ENCODE data around the gene DNAH1. TPM values are rescaled to one million over a fixed set of nuclear protein-coding genes. Genes with fewer than 3 reads are reported as not detected.

DNAH1 gene
- total and polyA plus RNA-seq, 2 of the 13 experiments (the other 11 are each of a cell fraction or from before 2014, with no cell fraction given): 0.64 to 3.5 TPM

DNA sequence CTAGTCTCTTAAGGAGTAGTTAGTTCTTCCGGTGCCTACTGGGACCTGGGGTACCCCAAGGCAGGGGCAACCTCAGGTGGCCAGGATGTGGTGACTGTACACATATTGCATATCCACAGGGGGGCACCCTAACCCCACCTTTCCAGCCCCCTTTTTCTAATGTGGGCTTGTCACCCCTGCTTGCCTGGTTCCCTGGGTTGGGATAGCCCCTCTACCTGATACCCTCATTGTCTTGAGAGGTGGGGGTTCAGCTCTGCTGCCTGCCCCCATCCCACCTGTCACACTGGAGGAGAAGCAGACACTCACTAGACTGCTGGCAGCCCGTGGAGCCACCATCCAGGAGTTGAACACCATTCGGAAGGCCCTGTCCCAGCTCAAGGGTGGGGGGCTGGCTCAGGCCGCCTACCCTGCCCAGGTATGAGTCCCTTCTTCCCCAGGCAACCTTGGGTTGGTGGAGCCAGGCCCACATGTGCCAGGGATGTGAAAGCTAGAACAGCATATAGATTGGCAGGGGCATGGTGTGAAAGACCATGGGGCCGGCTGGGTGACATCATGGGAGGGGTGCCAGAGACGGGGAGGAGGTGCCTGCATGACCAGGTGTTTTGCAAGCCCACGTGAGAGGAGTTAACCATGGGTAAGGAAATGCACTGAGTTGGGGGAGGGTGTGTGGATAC, 24.5 kb upstream of the DNAH1 start (continued):
- TF ChIP-seq, protein P1, sequence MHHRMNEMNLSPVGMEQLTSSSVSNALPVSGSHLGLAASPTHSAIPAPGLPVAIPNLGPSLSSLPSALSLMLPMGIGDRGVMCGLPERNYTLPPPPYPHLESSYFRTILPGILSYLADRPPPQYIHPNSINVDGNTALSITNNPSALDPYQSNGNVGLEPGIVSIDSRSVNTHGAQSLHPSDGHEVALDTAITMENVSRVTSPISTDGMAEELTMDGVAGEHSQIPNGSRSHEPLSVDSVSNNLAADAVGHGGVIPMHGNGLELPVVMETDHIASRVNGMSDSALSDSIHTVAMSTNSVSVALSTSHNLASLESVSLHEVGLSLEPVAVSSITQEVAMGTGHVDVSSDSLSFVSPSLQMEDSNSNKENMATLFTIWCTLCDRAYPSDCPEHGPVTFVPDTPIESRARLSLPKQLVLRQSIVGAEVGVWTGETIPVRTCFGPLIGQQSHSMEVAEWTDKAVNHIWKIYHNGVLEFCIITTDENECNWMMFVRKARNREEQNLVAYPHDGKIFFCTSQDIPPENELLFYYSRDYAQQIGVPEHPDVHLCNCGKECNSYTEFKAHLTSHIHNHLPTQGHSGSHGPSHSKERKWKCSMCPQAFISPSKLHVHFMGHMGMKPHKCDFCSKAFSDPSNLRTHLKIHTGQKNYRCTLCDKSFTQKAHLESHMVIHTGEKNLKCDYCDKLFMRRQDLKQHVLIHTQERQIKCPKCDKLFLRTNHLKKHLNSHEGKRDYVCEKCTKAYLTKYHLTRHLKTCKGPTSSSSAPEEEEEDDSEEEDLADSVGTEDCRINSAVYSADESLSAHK (CRISPR knock-in tag; IDR thresholded peaks at IDR 0.05; ENCODE audit: borderline replicate concordance): 0 out of 2 replicates have a peak, but pooled peaks have one; percentile 13
- TF ChIP-seq KDM6A (CRISPR knock-in tag; IDR thresholded peaks at IDR 0.05; ENCODE audit: low read depth) (no peak), ESRRA (CRISPR knock-in tag; IDR thresholded peaks at IDR 0.05; ENCODE audit: low read depth) (no peak), CBX1 (IDR thresholded peaks at IDR 0.05; ENCODE audit: low read depth) (no peak), ZNF788 (CRISPR knock-in tag; IDR thresholded peaks at IDR 0.05; ENCODE audit: borderline replicate concordance) (no peak), ZNF549 (CRISPR knock-in tag; IDR thresholded peaks at IDR 0.05) (no peak), ZSCAN29 (CRISPR knock-in tag; conservative IDR thresholded peaks at IDR 0.05) (no peak), PHF20 (CRISPR knock-in tag; IDR thresholded peaks at IDR 0.05) (no peak), SYNCRIP (IDR thresholded peaks at IDR 0.05; ENCODE audit: insufficient read depth, low read depth, low read length) (no peak), ZFX (CRISPR knock-in tag; IDR thresholded peaks at IDR 0.05; ENCODE audit: low read depth) (peak; percentile 31; the same call in 1 of the 2 replicates), SMC3 (IDR thresholded peaks at IDR 0.05; ENCODE audit: low read length) (peak; percentile 78), ZNF629 (CRISPR knock-in tag; conservative IDR thresholded peaks at IDR 0.05) (no peak), MIXL1 (CRISPR knock-in tag; IDR thresholded peaks at IDR 0.05) (no peak), ZFP41 (CRISPR knock-in tag; IDR thresholded peaks at IDR 0.05; ENCODE audit: borderline replicate concordance) (0 out of 2 replicates have a peak, but pooled peaks have one; percentile 20), POLR2A (IDR thresholded peaks at IDR 0.05; ENCODE audit: insufficient read depth in 1 of 2, low read depth in 2 of 2, low read length in 2 of 2) (no peak), GABPA (IDR thresholded peaks at IDR 0.05; ENCODE audit: low read depth, low read length) (no peak), GABPA (CRISPR knock-in tag; IDR thresholded peaks at IDR 0.05; ENCODE audit: low read depth) (no peak), ZNF383 (CRISPR knock-in tag; IDR thresholded peaks at IDR 0.05; ENCODE audit: borderline replicate concordance) (no peak)
- TF ChIP-seq, protein P2, sequence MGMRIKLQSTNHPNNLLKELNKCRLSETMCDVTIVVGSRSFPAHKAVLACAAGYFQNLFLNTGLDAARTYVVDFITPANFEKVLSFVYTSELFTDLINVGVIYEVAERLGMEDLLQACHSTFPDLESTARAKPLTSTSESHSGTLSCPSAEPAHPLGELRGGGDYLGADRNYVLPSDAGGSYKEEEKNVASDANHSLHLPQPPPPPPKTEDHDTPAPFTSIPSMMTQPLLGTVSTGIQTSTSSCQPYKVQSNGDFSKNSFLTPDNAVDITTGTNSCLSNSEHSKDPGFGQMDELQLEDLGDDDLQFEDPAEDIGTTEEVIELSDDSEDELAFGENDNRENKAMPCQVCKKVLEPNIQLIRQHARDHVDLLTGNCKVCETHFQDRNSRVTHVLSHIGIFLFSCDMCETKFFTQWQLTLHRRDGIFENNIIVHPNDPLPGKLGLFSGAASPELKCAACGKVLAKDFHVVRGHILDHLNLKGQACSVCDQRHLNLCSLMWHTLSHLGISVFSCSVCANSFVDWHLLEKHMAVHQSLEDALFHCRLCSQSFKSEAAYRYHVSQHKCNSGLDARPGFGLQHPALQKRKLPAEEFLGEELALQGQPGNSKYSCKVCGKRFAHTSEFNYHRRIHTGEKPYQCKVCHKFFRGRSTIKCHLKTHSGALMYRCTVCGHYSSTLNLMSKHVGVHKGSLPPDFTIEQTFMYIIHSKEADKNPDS (CRISPR knock-in tag; IDR thresholded peaks at IDR 0.05): no peak
- TF ChIP-seq, protein P3, sequence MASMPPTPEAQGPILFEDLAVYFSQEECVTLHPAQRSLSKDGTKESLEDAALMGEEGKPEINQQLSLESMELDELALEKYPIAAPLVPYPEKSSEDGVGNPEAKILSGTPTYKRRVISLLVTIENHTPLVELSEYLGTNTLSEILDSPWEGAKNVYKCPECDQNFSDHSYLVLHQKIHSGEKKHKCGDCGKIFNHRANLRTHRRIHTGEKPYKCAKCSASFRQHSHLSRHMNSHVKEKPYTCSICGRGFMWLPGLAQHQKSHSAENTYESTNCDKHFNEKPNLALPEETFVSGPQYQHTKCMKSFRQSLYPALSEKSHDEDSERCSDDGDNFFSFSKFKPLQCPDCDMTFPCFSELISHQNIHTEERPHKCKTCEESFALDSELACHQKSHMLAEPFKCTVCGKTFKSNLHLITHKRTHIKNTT (CRISPR knock-in tag; IDR thresholded peaks at IDR 0.05): no peak
- TF ChIP-seq, protein P4, sequence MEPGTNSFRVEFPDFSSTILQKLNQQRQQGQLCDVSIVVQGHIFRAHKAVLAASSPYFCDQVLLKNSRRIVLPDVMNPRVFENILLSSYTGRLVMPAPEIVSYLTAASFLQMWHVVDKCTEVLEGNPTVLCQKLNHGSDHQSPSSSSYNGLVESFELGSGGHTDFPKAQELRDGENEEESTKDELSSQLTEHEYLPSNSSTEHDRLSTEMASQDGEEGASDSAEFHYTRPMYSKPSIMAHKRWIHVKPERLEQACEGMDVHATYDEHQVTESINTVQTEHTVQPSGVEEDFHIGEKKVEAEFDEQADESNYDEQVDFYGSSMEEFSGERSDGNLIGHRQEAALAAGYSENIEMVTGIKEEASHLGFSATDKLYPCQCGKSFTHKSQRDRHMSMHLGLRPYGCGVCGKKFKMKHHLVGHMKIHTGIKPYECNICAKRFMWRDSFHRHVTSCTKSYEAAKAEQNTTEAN (CRISPR knock-in tag; conservative IDR thresholded peaks at IDR 0.05): no peak
- TF ChIP-seq, protein P5, sequence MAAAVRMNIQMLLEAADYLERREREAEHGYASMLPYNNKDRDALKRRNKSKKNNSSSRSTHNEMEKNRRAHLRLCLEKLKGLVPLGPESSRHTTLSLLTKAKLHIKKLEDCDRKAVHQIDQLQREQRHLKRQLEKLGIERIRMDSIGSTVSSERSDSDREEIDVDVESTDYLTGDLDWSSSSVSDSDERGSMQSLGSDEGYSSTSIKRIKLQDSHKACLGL (CRISPR knock-in tag; IDR thresholded peaks at IDR 0.05): 0 out of 2 replicates have a peak, but pooled peaks have one; percentile 2
- TF ChIP-seq, protein P6, sequence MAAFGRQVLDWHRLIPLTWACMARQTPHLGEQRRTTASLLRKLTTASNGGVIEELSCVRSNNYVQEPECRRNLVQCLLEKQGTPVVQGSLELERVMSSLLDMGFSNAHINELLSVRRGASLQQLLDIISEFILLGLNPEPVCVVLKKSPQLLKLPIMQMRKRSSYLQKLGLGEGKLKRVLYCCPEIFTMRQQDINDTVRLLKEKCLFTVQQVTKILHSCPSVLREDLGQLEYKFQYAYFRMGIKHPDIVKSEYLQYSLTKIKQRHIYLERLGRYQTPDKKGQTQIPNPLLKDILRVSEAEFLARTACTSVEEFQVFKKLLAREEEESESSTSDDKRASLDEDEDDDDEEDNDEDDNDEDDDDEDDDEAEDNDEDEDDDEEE (CRISPR knock-in tag; IDR thresholded peaks at IDR 0.05): peak; percentile 52; the same call in 1 of the 2 replicates
